HFFc6 (cell line): ENCODE data around the gene NTSR1. TPM values are rescaled to one million over a fixed set of nuclear protein-coding genes. Genes with fewer than 3 reads are reported as not detected.
A peak's percentile ranks its signal among the peaks of the same experiment; 100 is the strongest.

Experiments used
- DNase-seq: peaks from one replicate; pipeline ENCODE4 v3.0.0-alpha.2; 2018
- H3K27ac Mint-ChIP-seq: 2 replicates; pipeline ENCODE4 v1.8.0; 2020; ENCODE audit warnings: mild to moderate bottlenecking, mixed read lengths
- H3K27me3 Mint-ChIP-seq: 2 replicates; pipeline ENCODE4 v1.8.0; 2021; ENCODE audit warnings: mild to moderate bottlenecking, moderate library complexity, mixed read lengths; ENCODE audit not compliant: insufficient read depth
- H3K36me3 Mint-ChIP-seq: 2 replicates; pipeline ENCODE4 v1.8.0; 2021; ENCODE audit warnings: low read depth, mixed read lengths
- H3K4me1 Mint-ChIP-seq: 2 replicates; pipeline ENCODE4 v1.8.0; 2020; ENCODE audit warnings: low read depth, mixed read lengths
- H3K4me3 Mint-ChIP-seq: 2 replicates; pipeline ENCODE4 v1.8.0; 2020; ENCODE audit warnings: mild to moderate bottlenecking, moderate library complexity, mixed read lengths
- H3K9me3 Mint-ChIP-seq: 2 replicates; pipeline ENCODE4 v1.8.0; 2020; ENCODE audit warnings: mild to moderate bottlenecking, mixed read lengths
- CTCF ChIP-seq: fragments of 200-600 bp; sonication (generic); IDR thresholded peaks from 2 replicates; pipeline ENCODE4 v1.5.0; 2021; ENCODE audit warnings: antibody characterized with exemption, mild to moderate bottlenecking
- total RNA-seq, 6 experiments: library from RNA; stranded (reverse); fragmentation: NEBNext Ultra II Directional; extraction: Animal tissue kit (Norgen Biotek cat#: 25700); gene quantifications; 2 replicates in 1 of 6; 3 replicates in 5 of 6; pipeline ENCODE4 v1.2.3, GENCODE V29; 2021

The NTSR1 gene
- total RNA-seq, 6 experiments from 2014 or later, result 3.1 to 6.5 (median 5.6) TPM

DNA sequence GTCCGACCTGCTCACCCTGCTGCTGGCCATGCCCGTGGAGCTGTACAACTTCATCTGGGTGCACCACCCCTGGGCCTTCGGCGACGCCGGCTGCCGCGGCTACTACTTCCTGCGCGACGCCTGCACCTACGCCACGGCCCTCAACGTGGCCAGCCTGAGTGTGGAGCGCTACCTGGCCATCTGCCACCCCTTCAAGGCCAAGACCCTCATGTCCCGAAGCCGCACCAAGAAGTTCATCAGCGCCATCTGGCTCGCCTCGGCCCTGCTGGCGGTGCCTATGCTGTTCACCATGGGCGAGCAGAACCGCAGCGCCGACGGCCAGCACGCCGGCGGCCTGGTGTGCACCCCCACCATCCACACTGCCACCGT is 885 bp downstream of the NTSR1 start:
- Mint-ChIP-seq H3K36me3 (peaks cover 11% of the 10 kb centered on the region; the same call in 1 of the 2 replicates), H3K27ac (no peak overlapping the region), H3K4me1 (peaks cover 18% of the 10 kb centered on the region), H3K27me3 (peaks cover 3% of the 10 kb centered on the region; the same call in 1 of the 2 replicates), H3K4me3 (no peak overlapping the region; the same call in 1 of the 2 replicates), H3K9me3 (peaks cover 4% of the 10 kb centered on the region; the same call in 1 of the 2 replicates)
- DNase-seq, result no peak
- no peak for TF ChIP-seq CTCF

GRCh38 chr20:62710221-62710885 is 1.7 kb downstream of the NTSR1 start:
- H3K27me3 Mint-ChIP-seq, result peaks cover 7% of the 10 kb centered on the region
- peaks cover 4% of the 10 kb centered on the region; the same call in 1 of the 2 replicates for H3K9me3 Mint-ChIP-seq
- peaks cover 17% of the 10 kb centered on the region; the same call in 1 of the 2 replicates for H3K36me3 Mint-ChIP-seq
- no peak for DNase-seq
- H3K4me3 Mint-ChIP-seq, result peak overlapping the region; percentile 42; the same call in 1 of the 2 replicates
- TF ChIP-seq CTCF, result no peak
- peaks cover 9% of the 10 kb centered on the region for H3K4me1 Mint-ChIP-seq
- no peak overlapping the region for H3K27ac Mint-ChIP-seq

DNA sequence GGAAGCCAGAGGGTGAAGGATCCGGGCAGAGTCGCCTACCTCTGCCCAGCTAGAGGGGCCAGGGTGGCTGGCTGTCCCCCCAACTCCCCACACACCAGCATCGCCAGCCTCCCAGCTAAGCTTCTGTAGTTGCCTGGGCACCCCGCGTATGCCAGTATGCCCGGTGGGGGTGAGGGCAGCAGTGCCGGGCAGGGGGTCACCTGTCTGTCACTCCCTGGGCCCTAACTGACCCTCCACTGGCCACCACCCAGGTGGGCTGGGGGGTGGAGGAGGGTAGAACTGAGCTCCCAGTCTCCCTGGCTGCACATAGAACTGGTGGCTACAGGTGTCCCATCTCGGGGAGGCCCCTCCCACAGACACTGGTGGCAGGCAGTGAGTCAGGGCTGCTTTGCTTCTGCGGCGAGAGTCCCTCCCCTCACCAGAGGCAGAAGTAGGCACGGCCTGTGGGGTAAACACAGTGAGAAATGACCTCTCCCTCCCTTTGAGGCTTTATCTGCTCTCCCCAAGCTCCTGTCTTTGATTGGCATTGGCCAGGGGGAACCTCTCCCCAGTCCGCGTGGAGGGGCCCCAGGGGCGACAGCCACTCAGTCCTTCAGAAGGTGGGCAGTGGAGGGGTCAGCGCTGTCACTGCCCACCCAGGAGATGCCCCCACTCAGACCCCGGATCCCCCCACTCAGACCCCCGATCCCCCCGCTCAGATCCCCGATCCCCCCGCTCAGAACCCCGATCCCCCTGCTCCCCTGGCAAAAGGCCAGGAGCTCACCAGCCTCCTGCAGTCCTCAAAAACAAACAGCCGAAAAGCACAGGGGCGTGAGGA is 2.5 kb downstream of the NTSR1 start:
- peaks cover 9% of the 10 kb centered on the region for H3K27me3 Mint-ChIP-seq
- H3K27ac Mint-ChIP-seq, result no peak overlapping the region
- TF ChIP-seq CTCF, result no peak
- peak overlapping the region; percentile 52; the same call in 1 of the 2 replicates for H3K4me3 Mint-ChIP-seq
- H3K36me3 Mint-ChIP-seq, result peaks cover 17% of the 10 kb centered on the region; the same call in 1 of the 2 replicates
- H3K4me1 Mint-ChIP-seq, result peaks cover 12% of the 10 kb centered on the region
- DNase-seq, result no peak
- H3K9me3 Mint-ChIP-seq, result peaks cover 4% of the 10 kb centered on the region; the same call in 1 of the 2 replicates

DNA sequence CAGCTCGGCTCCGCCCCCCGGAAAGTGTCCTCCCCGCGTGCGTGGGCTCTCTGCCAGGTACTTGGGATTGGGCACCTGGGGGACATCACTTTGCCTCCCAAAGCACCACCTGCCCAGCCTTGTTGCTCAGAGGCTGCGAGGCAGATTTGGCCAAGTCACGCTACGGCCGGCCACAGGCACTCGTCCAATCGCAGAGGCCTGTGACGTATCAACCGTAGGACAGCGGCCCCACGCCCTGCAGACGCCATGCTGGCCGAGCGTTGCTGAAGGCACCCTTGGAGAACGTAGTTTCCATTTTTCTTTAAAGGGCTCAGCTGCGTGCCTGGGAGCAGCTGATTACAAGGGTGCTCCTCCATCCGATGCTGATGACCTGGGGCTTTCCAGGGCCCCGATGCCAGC is 3.1 kb downstream of the NTSR1 start:
- no peak for TF ChIP-seq CTCF
- peaks cover 9% of the 10 kb centered on the region for H3K27me3 Mint-ChIP-seq
- no peak overlapping the region for H3K27ac Mint-ChIP-seq
- DNase-seq, result no peak
- no peak overlapping the region; the same call in 1 of the 2 replicates for H3K4me3 Mint-ChIP-seq
- peaks cover 17% of the 10 kb centered on the region; the same call in 1 of the 2 replicates for H3K36me3 Mint-ChIP-seq
- H3K9me3 Mint-ChIP-seq, result peaks cover 4% of the 10 kb centered on the region; the same call in 1 of the 2 replicates
- peaks cover 18% of the 10 kb centered on the region for H3K4me1 Mint-ChIP-seq

- no peak overlapping the region for H3K4me3 Mint-ChIP-seq
- TF ChIP-seq CTCF, result no peak
- H3K9me3 Mint-ChIP-seq, result peaks cover 4% of the 10 kb centered on the region; the same call in 1 of the 2 replicates
- H3K4me1 Mint-ChIP-seq, result peaks cover 21% of the 10 kb centered on the region
- peaks cover 17% of the 10 kb centered on the region; the same call in 1 of the 2 replicates for H3K36me3 Mint-ChIP-seq
- H3K27ac Mint-ChIP-seq, result no peak overlapping the region
- peaks cover 9% of the 10 kb centered on the region for H3K27me3 Mint-ChIP-seq
- DNase-seq, result no peak
Observed at GRCh38 chr20:62712606-62713005, 4.0 kb downstream of the NTSR1 start.
